T-helper 1 cell treated with Interleukin-12 subunit alpha and Interleukin-12 subunit beta and Interleukin-4 antibody, amounts not matched to agents 30 μg/mL and 1 μg/mL, for 36 hours (primary cell): ENCODE results near the gene OR6B1.

Experiments used
- H3K27ac Mint-ChIP-seq: one replicate; pipeline ENCODE4 v1.8.0; 2021; ENCODE audit warnings: mild to moderate bottlenecking, mixed read lengths
- H3K27me3 Mint-ChIP-seq: one replicate; pipeline ENCODE4 v1.8.0; 2021; ENCODE audit warnings: low read depth, mixed read lengths
- H3K36me3 Mint-ChIP-seq: one replicate; pipeline ENCODE4 v1.8.0; 2021; ENCODE audit warnings: low read depth, mixed read lengths
- H3K4me1 Mint-ChIP-seq: one replicate; pipeline ENCODE4 v1.8.0; 2021; ENCODE audit warnings: low read depth, mixed read lengths
- H3K4me3 Mint-ChIP-seq: one replicate; pipeline ENCODE4 v1.8.0; 2021; ENCODE audit warnings: mild to moderate bottlenecking, moderate library complexity, mixed read lengths
- H3K9me3 Mint-ChIP-seq: one replicate; pipeline ENCODE4 v1.8.0; 2021; ENCODE audit warnings: mixed read lengths

OR6B1 gene

GRCh38 chr7:144000020-144000419 lies at the start of gene OR6B1:
TSS of gene OR6B1 (plus strand) at chr7:144000320. CDS start at chr7:144003997, 3,677 bp downstream.
- H3K27ac Mint-ChIP-seq, result no peak within 1 kb of the TSS
- H3K4me1 Mint-ChIP-seq, result no peaks in the 10 kb centered on the region
- no peaks in the 10 kb centered on the region for H3K9me3 Mint-ChIP-seq
- H3K4me3 Mint-ChIP-seq, result no peak within 1 kb of the TSS
- H3K36me3 Mint-ChIP-seq, result no peaks in the 10 kb centered on the region
- H3K27me3 Mint-ChIP-seq, result peaks cover 3% of the 10 kb centered on the region

GRCh38 chr7:143953421-143953820 lies 46.7 kb upstream of the OR6B1 start:
- Mint-ChIP-seq H3K27ac (no peak overlapping the region), H3K27me3 (peaks cover 24% of the 10 kb centered on the region), H3K36me3 (no peaks in the 10 kb centered on the region), H3K4me1 (no peaks in the 10 kb centered on the region), H3K4me3 (no peak overlapping the region), H3K9me3 (no peaks in the 10 kb centered on the region)

- Mint-ChIP-seq H3K27ac (no peak overlapping the region), H3K9me3 (no peaks in the 10 kb centered on the region), H3K27me3 (peaks cover 23% of the 10 kb centered on the region), H3K36me3 (no peaks in the 10 kb centered on the region), H3K4me1 (no peaks in the 10 kb centered on the region), H3K4me3 (no peak overlapping the region)
Observed at GRCh38 chr7:143954135-143954534, 46.0 kb upstream of the OR6B1 start.

- Mint-ChIP-seq H3K27ac (no peak within 1 kb of the TSS), H3K4me3 (no peak within 1 kb of the TSS), H3K27me3 (peaks cover 23% of the 10 kb centered on the region), H3K4me1 (no peaks in the 10 kb centered on the region), H3K36me3 (no peaks in the 10 kb centered on the region), H3K9me3 (no peaks in the 10 kb centered on the region)
Observed at GRCh38 chr7:143954544-143954943, 45.6 kb upstream of the OR6B1 start, which contains the start of gene OR2F1. TSS of gene OR2F1 (plus strand) at chr7:143954844. CDS start at chr7:143959971, 5,127 bp downstream.

- no peak overlapping the region for H3K27ac Mint-ChIP-seq
- H3K36me3 Mint-ChIP-seq, result no peaks in the 10 kb centered on the region
- H3K4me1 Mint-ChIP-seq, result no peaks in the 10 kb centered on the region
- peaks cover 23% of the 10 kb centered on the region for H3K27me3 Mint-ChIP-seq
- no peak overlapping the region for H3K4me3 Mint-ChIP-seq
- H3K9me3 Mint-ChIP-seq, result no peaks in the 10 kb centered on the region
Observed at GRCh38 chr7:143958781-143959180, 41.3 kb upstream of the OR6B1 start.

- Mint-ChIP-seq H3K36me3 (no peaks in the 10 kb centered on the region), H3K4me3 (no peak overlapping the region), H3K27me3 (peaks cover 19% of the 10 kb centered on the region), H3K9me3 (no peaks in the 10 kb centered on the region), H3K27ac (no peak overlapping the region), H3K4me1 (no peaks in the 10 kb centered on the region)
Observed at GRCh38 chr7:143960813-143961610, 39.1 kb upstream of the OR6B1 start.

- H3K9me3 Mint-ChIP-seq, result no peaks in the 10 kb centered on the region
- no peak overlapping the region for H3K4me3 Mint-ChIP-seq
- H3K4me1 Mint-ChIP-seq, result no peaks in the 10 kb centered on the region
- no peaks in the 10 kb centered on the region for H3K36me3 Mint-ChIP-seq
- H3K27ac Mint-ChIP-seq, result no peak overlapping the region
- H3K27me3 Mint-ChIP-seq, result peaks cover 3% of the 10 kb centered on the region
Observed at GRCh38 chr7:143965280-143965679, 34.8 kb upstream of the OR6B1 start.

- Mint-ChIP-seq H3K27me3 (peaks cover 3% of the 10 kb centered on the region), H3K27ac (no peak overlapping the region), H3K4me3 (no peak overlapping the region), H3K9me3 (no peaks in the 10 kb centered on the region), H3K36me3 (no peaks in the 10 kb centered on the region), H3K4me1 (no peaks in the 10 kb centered on the region)
Observed at GRCh38 chr7:143967398-143967797, 32.7 kb upstream of the OR6B1 start.

- H3K27me3 Mint-ChIP-seq, result peaks cover 9% of the 10 kb centered on the region
- H3K27ac Mint-ChIP-seq, result no peak overlapping the region
- H3K4me1 Mint-ChIP-seq, result no peaks in the 10 kb centered on the region
- no peaks in the 10 kb centered on the region for H3K9me3 Mint-ChIP-seq
- no peak overlapping the region for H3K4me3 Mint-ChIP-seq
- no peaks in the 10 kb centered on the region for H3K36me3 Mint-ChIP-seq
Observed at GRCh38 chr7:143973870-143974416, 26.2 kb upstream of the OR6B1 start.

- Mint-ChIP-seq H3K27ac (no peak overlapping the region), H3K27me3 (peaks cover 12% of the 10 kb centered on the region), H3K4me3 (no peak overlapping the region), H3K9me3 (no peaks in the 10 kb centered on the region), H3K4me1 (no peaks in the 10 kb centered on the region), H3K36me3 (no peaks in the 10 kb centered on the region)
Observed at GRCh38 chr7:143974459-143974858, 25.7 kb upstream of the OR6B1 start.

GRCh38 chr7:143975617-143976016 lies 24.5 kb upstream of the OR6B1 start:
- H3K27me3 Mint-ChIP-seq, result peaks cover 12% of the 10 kb centered on the region

GRCh38 chr7:143978585-143978984 lies 21.5 kb upstream of the OR6B1 start:
- H3K27ac Mint-ChIP-seq, result no peak overlapping the region
- H3K27me3 Mint-ChIP-seq, result peaks cover 12% of the 10 kb centered on the region
- no peaks in the 10 kb centered on the region for H3K36me3 Mint-ChIP-seq
- H3K4me3 Mint-ChIP-seq, result no peak overlapping the region
- no peaks in the 10 kb centered on the region for H3K4me1 Mint-ChIP-seq
- H3K9me3 Mint-ChIP-seq, result no peaks in the 10 kb centered on the region

More at GRCh38 chr7:143975617-143976016, 24.5 kb upstream of the OR6B1 start:
- Mint-ChIP-seq H3K9me3 (no peaks in the 10 kb centered on the region), H3K4me1 (no peaks in the 10 kb centered on the region), H3K27ac (no peak overlapping the region), H3K4me3 (no peak overlapping the region), H3K36me3 (no peaks in the 10 kb centered on the region)

- Mint-ChIP-seq H3K4me1 (no peaks in the 10 kb centered on the region), H3K27ac (no peak overlapping the region), H3K36me3 (no peaks in the 10 kb centered on the region), H3K4me3 (no peak overlapping the region), H3K9me3 (no peaks in the 10 kb centered on the region), H3K27me3 (peaks cover 12% of the 10 kb centered on the region)
Observed at GRCh38 chr7:143979359-143979758, 20.8 kb upstream of the OR6B1 start.

- Mint-ChIP-seq H3K36me3 (no peaks in the 10 kb centered on the region), H3K27me3 (peaks cover 6% of the 10 kb centered on the region), H3K27ac (no peak overlapping the region), H3K4me1 (no peaks in the 10 kb centered on the region), H3K4me3 (no peak overlapping the region), H3K9me3 (no peaks in the 10 kb centered on the region)
Observed at GRCh38 chr7:143979998-143980397, 20.1 kb upstream of the OR6B1 start.

- H3K4me1 Mint-ChIP-seq, result no peaks in the 10 kb centered on the region
- H3K9me3 Mint-ChIP-seq, result no peaks in the 10 kb centered on the region
- no peaks in the 10 kb centered on the region for H3K36me3 Mint-ChIP-seq
- H3K4me3 Mint-ChIP-seq, result no peak overlapping the region
- peaks cover 6% of the 10 kb centered on the region for H3K27me3 Mint-ChIP-seq
- H3K27ac Mint-ChIP-seq, result no peak overlapping the region
Observed at GRCh38 chr7:143980746-143981510, 19.2 kb upstream of the OR6B1 start.
